ENCODE results near the gene KRTAP10-9. TPM values are rescaled to one million over a fixed set of nuclear protein-coding genes. Genes with fewer than 3 reads are reported as not detected.
"Not testable (repeated sequence)": the region's sequence is repeated elsewhere in the genome, so short reads cannot be mapped to it uniquely, and the experiment has no call there.

Gene KRTAP10-9
- total RNA-seq, 2 donors from 2014 or later: not detected

DNA sequence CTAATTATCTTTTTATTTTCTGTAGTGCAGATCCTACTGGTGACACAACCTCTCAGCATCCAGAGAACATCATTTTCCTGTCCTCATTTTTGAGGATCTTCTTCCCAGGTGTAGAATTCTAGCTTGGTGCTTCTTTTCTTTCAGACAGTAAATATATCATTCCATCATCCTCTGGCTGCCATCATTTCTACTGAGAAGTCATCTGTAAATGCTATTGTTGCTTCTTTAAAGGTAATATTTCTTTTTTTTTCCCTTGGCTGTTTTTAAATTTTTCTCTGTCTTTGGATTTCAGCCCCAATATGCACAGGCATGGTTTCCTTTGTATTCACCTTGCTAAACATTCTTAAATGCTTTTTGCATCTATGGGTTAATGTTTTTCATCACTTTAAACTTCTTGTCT is 3.3 kb upstream of the KRTAP10-9 start:
- Histone ChIP-seq H3K4me3 (no peak overlapping the region), H3K27me3 (replicated peaks; ENCODE audit: insufficient read depth) (no peaks in the 10 kb centered on the region), H3K36me3 (no peaks in the 10 kb centered on the region), H3K9me3 (peaks cover 3% of the 10 kb centered on the region), H3K4me1 (ENCODE audit: control insufficient read depth in 1 of 2, low read depth in 2 of 2) (no peaks in the 10 kb centered on the region), H3K27ac (no peak overlapping the region)
- TF ChIP-seq CTCF (IDR thresholded peaks at IDR 0.05): no peak
- ATAC-seq (ENCODE audit: insufficient number of reproducible peaks, low FRiP score, low read depth): no peak
- DNase-seq (ENCODE audit: low spot score): no peak

DNA sequence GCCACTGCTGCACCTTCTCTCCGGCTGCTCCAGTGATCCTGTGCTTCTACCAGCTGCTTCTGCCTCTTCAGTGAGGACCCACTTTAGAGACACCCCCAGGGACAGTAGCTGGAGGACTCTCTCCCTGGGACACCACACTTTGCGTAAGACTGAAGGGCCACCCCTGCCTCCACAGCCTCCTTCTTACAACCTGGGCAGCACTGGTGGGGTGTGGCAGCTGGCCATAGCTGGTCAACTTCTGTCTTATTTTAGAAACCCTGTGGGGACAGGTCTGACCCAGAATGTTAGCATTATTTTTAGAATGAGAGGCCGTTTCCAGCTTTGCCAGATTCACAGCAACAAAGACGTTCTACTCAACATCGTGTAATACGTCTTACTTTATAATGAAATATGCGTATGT is 1.1 kb upstream of the KRTAP10-9 start:
- no peaks in the 10 kb centered on the region for H3K4me1 ChIP-seq (ENCODE audit: control insufficient read depth in 1 of 2, low read depth in 2 of 2)
- peaks cover 3% of the 10 kb centered on the region for H3K9me3 ChIP-seq
- no peak for TF ChIP-seq CTCF (IDR thresholded peaks at IDR 0.05)
- no peak overlapping the region for H3K27ac ChIP-seq
- no peak overlapping the region for H3K4me3 ChIP-seq
- ATAC-seq (ENCODE audit: insufficient number of reproducible peaks, low FRiP score, low read depth): no peak
- H3K27me3 ChIP-seq (replicated peaks; ENCODE audit: insufficient read depth): no peaks in the 10 kb centered on the region
- H3K36me3 ChIP-seq: no peaks in the 10 kb centered on the region
- DNase-seq (ENCODE audit: low spot score): no peak

DNA sequence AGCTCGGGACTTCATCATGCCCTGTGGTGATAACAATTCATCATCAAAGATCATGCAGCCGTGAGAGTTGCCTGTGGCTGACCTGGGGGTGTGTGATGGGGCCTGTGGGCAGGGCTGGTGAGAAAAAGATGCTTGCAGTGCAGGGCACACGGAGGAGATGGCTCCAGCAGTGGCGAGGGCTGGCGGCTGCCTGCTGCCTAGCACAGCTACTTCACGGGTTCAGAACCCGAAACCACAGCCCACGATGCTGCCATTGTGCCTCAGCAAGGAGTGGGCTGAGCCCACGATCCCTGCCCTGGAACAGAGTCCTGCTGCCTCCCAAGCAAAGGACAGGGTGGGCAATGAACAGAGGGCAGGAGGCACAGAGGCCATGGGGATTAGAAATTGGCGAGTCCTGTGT is 631 bp upstream of the KRTAP10-9 start:
- H3K27ac ChIP-seq: no peak overlapping the region
- H3K27me3 ChIP-seq (replicated peaks; ENCODE audit: insufficient read depth): no peaks in the 10 kb centered on the region
- H3K9me3 ChIP-seq: peaks cover 3% of the 10 kb centered on the region
- DNase-seq (ENCODE audit: low spot score): no peak
- no peak overlapping the region for H3K4me3 ChIP-seq
- no peak for ATAC-seq (ENCODE audit: insufficient number of reproducible peaks, low FRiP score, low read depth)
- H3K36me3 ChIP-seq: no peaks in the 10 kb centered on the region
- H3K4me1 ChIP-seq (ENCODE audit: control insufficient read depth in 1 of 2, low read depth in 2 of 2): no peaks in the 10 kb centered on the region
- TF ChIP-seq CTCF (IDR thresholded peaks at IDR 0.05): no peak

GRCh38 chr21:44627181-44627822 is 409 bp downstream of the KRTAP10-9 start:
- not testable (repeated sequence) for H3K4me1 ChIP-seq (ENCODE audit: control insufficient read depth in 1 of 2, low read depth in 2 of 2); ATAC-seq (ENCODE audit: insufficient number of reproducible peaks, low FRiP score, low read depth); H3K36me3 ChIP-seq; H3K4me3 ChIP-seq; H3K27me3 ChIP-seq (replicated peaks; ENCODE audit: insufficient read depth); DNase-seq (ENCODE audit: low spot score); H3K27ac ChIP-seq; H3K9me3 ChIP-seq

DNA sequence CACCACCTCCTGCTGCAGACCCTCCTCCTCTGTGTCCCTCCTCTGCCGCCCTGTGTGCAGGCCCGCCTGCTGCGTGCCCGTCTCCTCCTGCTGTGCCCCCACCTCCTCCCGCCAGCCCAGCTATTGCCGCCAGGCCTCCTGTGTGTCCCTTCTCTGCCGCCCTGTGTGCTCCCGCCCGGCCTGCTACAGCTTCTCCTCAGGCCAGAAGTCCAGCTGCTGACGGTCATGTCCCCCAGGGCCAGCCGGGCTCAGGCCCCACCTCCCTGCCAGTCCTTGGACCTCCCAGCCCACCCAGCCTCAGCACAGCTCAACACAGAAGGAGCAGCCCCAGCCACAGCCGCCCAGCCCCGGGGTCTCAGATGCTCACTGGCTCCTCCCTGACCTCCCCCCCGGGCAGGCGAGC is 939 bp downstream of the KRTAP10-9 start:
- H3K4me3 ChIP-seq; H3K27me3 ChIP-seq (replicated peaks; ENCODE audit: insufficient read depth); ATAC-seq (ENCODE audit: insufficient number of reproducible peaks, low FRiP score, low read depth); H3K4me1 ChIP-seq (ENCODE audit: control insufficient read depth in 1 of 2, low read depth in 2 of 2); DNase-seq (ENCODE audit: low spot score); H3K27ac ChIP-seq; H3K36me3 ChIP-seq: not testable (repeated sequence)
- peaks cover 13% of the 10 kb centered on the region for H3K9me3 ChIP-seq

DNA sequence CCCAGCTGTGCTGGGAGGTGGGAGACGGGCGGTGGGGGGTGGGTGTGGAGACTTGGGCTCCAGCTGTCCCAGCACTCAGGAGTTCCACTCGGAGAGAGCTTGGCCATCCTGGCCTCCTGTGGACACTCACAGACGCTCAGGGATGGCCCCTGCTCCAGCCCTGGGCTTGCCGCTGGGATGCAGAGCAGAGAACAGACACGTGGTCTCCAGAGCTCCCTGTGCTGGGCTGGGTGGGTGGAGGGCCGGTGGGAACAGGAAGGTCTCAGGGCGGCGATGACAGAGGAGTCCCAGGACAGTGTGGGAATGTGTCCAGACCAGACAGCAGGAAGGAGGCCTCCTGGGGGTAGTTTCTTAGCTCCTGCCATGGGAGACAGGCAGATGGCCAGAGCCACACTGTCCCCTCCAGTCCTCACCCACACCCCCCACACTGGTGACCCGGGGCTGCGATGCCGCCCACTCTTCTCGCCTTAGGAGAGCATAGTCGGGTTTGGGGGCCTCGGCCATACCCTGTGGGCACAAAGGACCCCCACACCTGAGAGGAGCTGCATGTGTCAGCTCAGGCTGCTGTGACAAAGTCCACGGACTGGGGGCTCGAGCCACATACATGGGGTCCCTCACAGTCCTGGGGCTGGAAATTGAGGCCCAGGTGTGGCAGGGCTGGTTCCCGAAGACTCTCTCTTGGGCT is 2.0 kb downstream of the KRTAP10-9 start:
- H3K27me3 ChIP-seq (replicated peaks; ENCODE audit: insufficient read depth): no peaks in the 10 kb centered on the region
- no peaks in the 10 kb centered on the region for H3K4me1 ChIP-seq (ENCODE audit: control insufficient read depth in 1 of 2, low read depth in 2 of 2)
- H3K9me3 ChIP-seq: peaks cover 10% of the 10 kb centered on the region
- H3K4me3 ChIP-seq: no peak overlapping the region
- TF ChIP-seq CTCF (IDR thresholded peaks at IDR 0.05): no peak
- DNase-seq (ENCODE audit: low spot score) (no peak), ATAC-seq (ENCODE audit: insufficient number of reproducible peaks, low FRiP score, low read depth) (no peak)
- H3K27ac ChIP-seq: no peak overlapping the region
- H3K36me3 ChIP-seq: no peaks in the 10 kb centered on the region

Data from thoracic aorta (tissue), 2 donors.